ENCODE results near the gene ACACA.

ACACA gene

GRCh38 chr17:37069087-37069486 lies 337.5 kb downstream of the ACACA start:
- FAIRE-seq (no peak), DNase-seq (ENCODE audit: insufficient read length, low spot score) (no peak)
- TF ChIP-seq POLR2A (IDR thresholded peaks at IDR 0.05; ENCODE audit: low read depth, low read length): no peak

GRCh38 chr17:37068266-37068665 lies 338.4 kb downstream of the ACACA start:
- DNase-seq (ENCODE audit: insufficient read length, low spot score): no peak
- no peak for FAIRE-seq
- TF ChIP-seq POLR2A (IDR thresholded peaks at IDR 0.05; ENCODE audit: low read depth, low read length): no peak

GRCh38 chr17:37067555-37068111 lies 339.0 kb downstream of the ACACA start:
- DNase-seq (ENCODE audit: insufficient read length, low spot score) (peak; percentile 90), FAIRE-seq (no peak)
- no peak for TF ChIP-seq POLR2A (IDR thresholded peaks at IDR 0.05; ENCODE audit: low read depth, low read length)

GRCh38 chr17:37066322-37067255 lies 340.0 kb downstream of the ACACA start:
- DNase-seq (ENCODE audit: insufficient read length, low spot score) (no peak), FAIRE-seq (no peak)
- TF ChIP-seq POLR2A (IDR thresholded peaks at IDR 0.05; ENCODE audit: low read depth, low read length): no peak

- DNase-seq (ENCODE audit: insufficient read length, low spot score): no peak
- FAIRE-seq: no peak
- TF ChIP-seq POLR2A (IDR thresholded peaks at IDR 0.05; ENCODE audit: low read depth, low read length): no peak
Observed at GRCh38 chr17:37065486-37066321, 340.9 kb downstream of the ACACA start.

GRCh38 chr17:37064956-37065355 lies 341.7 kb downstream of the ACACA start:
- no peak for TF ChIP-seq POLR2A (IDR thresholded peaks at IDR 0.05; ENCODE audit: low read depth, low read length)
- DNase-seq (ENCODE audit: insufficient read length, low spot score) (no peak), FAIRE-seq (no peak)

- FAIRE-seq: no peak
- no peak for DNase-seq (ENCODE audit: insufficient read length, low spot score)
- no peak for TF ChIP-seq POLR2A (IDR thresholded peaks at IDR 0.05; ENCODE audit: low read depth, low read length)
Observed at GRCh38 chr17:37064206-37064605, 342.4 kb downstream of the ACACA start.

GRCh38 chr17:37062021-37062420 lies 344.6 kb downstream of the ACACA start:
- TF ChIP-seq POLR2A (IDR thresholded peaks at IDR 0.05; ENCODE audit: low read depth, low read length): no peak
- FAIRE-seq (no peak), DNase-seq (ENCODE audit: insufficient read length, low spot score) (no peak)

GRCh38 chr17:37060928-37061327 lies 345.7 kb downstream of the ACACA start:
- no peak for TF ChIP-seq POLR2A (IDR thresholded peaks at IDR 0.05; ENCODE audit: low read depth, low read length)
- DNase-seq (ENCODE audit: insufficient read length, low spot score): no peak
- no peak for FAIRE-seq

GRCh38 chr17:37060094-37060493 lies 346.5 kb downstream of the ACACA start:
- TF ChIP-seq POLR2A (IDR thresholded peaks at IDR 0.05; ENCODE audit: low read depth, low read length): no peak
- FAIRE-seq (no peak), DNase-seq (ENCODE audit: insufficient read length, low spot score) (no peak)

GRCh38 chr17:37059493-37059892 lies 347.1 kb downstream of the ACACA start:
- no peak for TF ChIP-seq POLR2A (IDR thresholded peaks at IDR 0.05; ENCODE audit: low read depth, low read length)
- DNase-seq (ENCODE audit: insufficient read length, low spot score) (no peak), FAIRE-seq (no peak)

- no peak for DNase-seq (ENCODE audit: insufficient read length, low spot score)
- no peak for FAIRE-seq
- no peak for TF ChIP-seq POLR2A (IDR thresholded peaks at IDR 0.05; ENCODE audit: low read depth, low read length)
Observed at GRCh38 chr17:37056622-37057021, 350.0 kb downstream of the ACACA start.

- FAIRE-seq (no peak), DNase-seq (ENCODE audit: insufficient read length, low spot score) (no peak)
- no peak for TF ChIP-seq POLR2A (IDR thresholded peaks at IDR 0.05; ENCODE audit: low read depth, low read length)
Observed at GRCh38 chr17:37054894-37055293, 351.7 kb downstream of the ACACA start.

- DNase-seq (ENCODE audit: insufficient read length, low spot score) (no peak), FAIRE-seq (no peak)
- no peak for TF ChIP-seq POLR2A (IDR thresholded peaks at IDR 0.05; ENCODE audit: low read depth, low read length)
Observed at GRCh38 chr17:37052450-37052849, 354.2 kb downstream of the ACACA start.
